NCI-H446 treated with DMSO at 0.1 percent for 48 hours (cell line): ENCODE results near the gene PYGL.
A peak's percentile ranks its signal among the peaks of the same experiment; 100 is the strongest.
"Not testable (repeated sequence)": the region's sequence is repeated elsewhere in the genome, so short reads cannot be mapped to it uniquely, and the experiment has no call there.

Source experiments
- DNase-seq: peaks from one replicate; lab custom pipeline; 2025; lab: John Stamatoyannopoulos, UW

PYGL gene

GRCh38 chr14:50954811-50955372, 10.6 kb upstream of the PYGL start:
- peak; percentile 40 for DNase-seq

GRCh38 chr14:50953502-50953901, 9.2 kb upstream of the PYGL start:
- no peak for DNase-seq

- DNase-seq = no peak
Observed at GRCh38 chr14:50951032-50951431, 6.7 kb upstream of the PYGL start.

- no peak for DNase-seq
Observed at GRCh38 chr14:50948205-50948604, 3.9 kb upstream of the PYGL start.

GRCh38 chr14:50947446-50947845, 3.2 kb upstream of the PYGL start:
- DNase-seq = no peak

GRCh38 chr14:50946234-50946935, 2.1 kb upstream of the PYGL start:
- no peak for DNase-seq

- peak; percentile 32 for DNase-seq
Observed at GRCh38 chr14:50944647-50945413, 547 bp upstream of the PYGL start.

GRCh38 chr14:50943261-50943942, 881 bp downstream of the PYGL start:
- no peak for DNase-seq

- not testable (repeated sequence) for DNase-seq
Observed at GRCh38 chr14:50941638-50942037, 2.6 kb downstream of the PYGL start.

GRCh38 chr14:50941151-50941550, 3.1 kb downstream of the PYGL start:
- no peak for DNase-seq

- no peak for DNase-seq
Observed at GRCh38 chr14:50937800-50938199, 6.5 kb downstream of the PYGL start.

GRCh38 chr14:50937325-50937724, 7.0 kb downstream of the PYGL start:
- no peak for DNase-seq

GRCh38 chr14:50936882-50937281, 7.4 kb downstream of the PYGL start:
- no peak for DNase-seq

- DNase-seq = no peak
Observed at GRCh38 chr14:50936016-50936340, 8.3 kb downstream of the PYGL start.

- no peak for DNase-seq
Observed at GRCh38 chr14:50935126-50936015, 8.9 kb downstream of the PYGL start.

- no peak for DNase-seq
Observed at GRCh38 chr14:50932592-50933495, 11.4 kb downstream of the PYGL start.

- DNase-seq = no peak
Observed at GRCh38 chr14:50932156-50932555, 12.1 kb downstream of the PYGL start.

GRCh38 chr14:50931559-50931958, 12.7 kb downstream of the PYGL start:
- DNase-seq = no peak

GRCh38 chr14:50929506-50929905, 14.8 kb downstream of the PYGL start:
- DNase-seq = no peak

- DNase-seq = no peak
Observed at GRCh38 chr14:50928002-50928635, 16.2 kb downstream of the PYGL start.
